Fibroblast of skin of left quadriceps (primary cell): ENCODE measurements around the gene NIPAL3.
A peak's percentile ranks its signal among the peaks of the same experiment; 100 is the strongest.
"Not testable (repeated sequence)": the region's sequence is repeated elsewhere in the genome, so short reads cannot be mapped to it uniquely, and the experiment has no call there.

Source experiments
- DNase-seq, 2 experiments: peaks; one replicate each; pipeline ENCODE4 v3.0.0-alpha.2; 2013; ENCODE audit warnings: low read depth in 2 of 2

The NIPAL3 gene

GRCh38 chr1:24457866-24458265, 42.3 kb downstream of the NIPAL3 start:
- no peak for DNase-seq

- no peak for DNase-seq
Observed at GRCh38 chr1:24459551-24460266, 44.1 kb downstream of the NIPAL3 start.

- DNase-seq: not testable (repeated sequence)
Observed at GRCh38 chr1:24462128-24462527, 46.5 kb downstream of the NIPAL3 start.

- DNase-seq: peak in 1 of 2 experiments; percentile 13
Observed at GRCh38 chr1:24463776-24464735, 48.5 kb downstream of the NIPAL3 start.

GRCh38 chr1:24465099-24465498, 49.5 kb downstream of the NIPAL3 start:
- no peak for DNase-seq

- DNase-seq: no peak
Observed at GRCh38 chr1:24465638-24466037, 50.0 kb downstream of the NIPAL3 start.

- DNase-seq: no peak
Observed at GRCh38 chr1:24468685-24469316, 53.2 kb downstream of the NIPAL3 start.

- DNase-seq: no peak
Observed at GRCh38 chr1:24470592-24470991, 55.0 kb downstream of the NIPAL3 start.

GRCh38 chr1:24472527-24473251, 57.1 kb downstream of the NIPAL3 start:
- no peak for DNase-seq

GRCh38 chr1:24474193-24474592, 58.6 kb downstream of the NIPAL3 start:
- no peak for DNase-seq

GRCh38 chr1:24475700-24476099, 60.1 kb downstream of the NIPAL3 start:
- no peak for DNase-seq

GRCh38 chr1:24476571-24476970, 61.0 kb downstream of the NIPAL3 start:
- DNase-seq: no peak

- no peak for DNase-seq
Observed at GRCh38 chr1:24477309-24477708, 61.7 kb downstream of the NIPAL3 start.

- DNase-seq: no peak
Observed at GRCh38 chr1:24481101-24481500, 65.5 kb downstream of the NIPAL3 start.

- DNase-seq: no peak
Observed at GRCh38 chr1:24481843-24482610, 66.4 kb downstream of the NIPAL3 start.

- DNase-seq: no peak
Observed at GRCh38 chr1:24483441-24483840, 67.8 kb downstream of the NIPAL3 start.

- no peak for DNase-seq
Observed at GRCh38 chr1:24484199-24484598, 68.6 kb downstream of the NIPAL3 start.

GRCh38 chr1:24486331-24487065, 70.9 kb downstream of the NIPAL3 start:
- DNase-seq: no peak

- DNase-seq: no peak
Observed at GRCh38 chr1:24487455-24487854, 71.9 kb downstream of the NIPAL3 start.

- DNase-seq: not testable (repeated sequence)
Observed at GRCh38 chr1:24488159-24488558, 72.6 kb downstream of the NIPAL3 start.
